ENCODE results near the gene NFATC2IP. TPM values are rescaled to one million over a fixed set of nuclear protein-coding genes. Genes with fewer than 3 reads are reported as not detected.

The NFATC2IP gene
- total RNA-seq, 4 donors from 2014 or later = 26.4 to 65.3 (median 35.1) TPM

GRCh38 chr16:29012913-29013553, 62.3 kb downstream of the NFATC2IP start:
- Histone ChIP-seq H3K27me3 (no peaks in the 10 kb centered on the region), H3K4me3 (no peak overlapping the region), H3K36me3 (no peaks in the 10 kb centered on the region), H3K27ac (no peak overlapping the region), H3K4me1 (peaks cover 4% of the 10 kb centered on the region), H3K9me3 (no peaks in the 10 kb centered on the region)
- WGBS = 33% methylated on average over 9 of the region's 9 CpGs
- no peak for TF ChIP-seq CTCF (IDR thresholded peaks at IDR 0.05)
- TF ChIP-seq EP300 (IDR thresholded peaks at IDR 0.05) = no peak
- no peak for TF ChIP-seq POLR2A (IDR thresholded peaks at IDR 0.05)
- no peak for TF ChIP-seq POLR2AphosphoS5 (IDR thresholded peaks at IDR 0.05)
- no peak for DNase-seq (ENCODE audit: low spot score in 2 of 2)

GRCh38 chr16:29014561-29015069, 63.9 kb downstream of the NFATC2IP start:
- H3K9me3 ChIP-seq = no peaks in the 10 kb centered on the region
- 93% methylated on average over 3 of the region's 3 CpGs for WGBS
- H3K27ac ChIP-seq = no peak overlapping the region
- no peak overlapping the region for H3K4me3 ChIP-seq
- TF ChIP-seq EP300 (IDR thresholded peaks at IDR 0.05) (no peak), POLR2AphosphoS5 (IDR thresholded peaks at IDR 0.05) (no peak), POLR2A (IDR thresholded peaks at IDR 0.05) (no peak), CTCF (IDR thresholded peaks at IDR 0.05) (no peak)
- no peaks in the 10 kb centered on the region for H3K36me3 ChIP-seq
- DNase-seq (ENCODE audit: low spot score in 2 of 2) = no peak
- H3K27me3 ChIP-seq = no peaks in the 10 kb centered on the region
- H3K4me1 ChIP-seq = peaks cover 4% of the 10 kb centered on the region

Other genes starting within 250 kb of the NFATC2IP start
- gene EIF3C, start 239.5 kb upstream of the NFATC2IP start, total RNA-seq = 100 to 1,000 TPM; 105 to 235 (median 181) TPM
- gene NPIPB9, start 199.2 kb upstream of the NFATC2IP start, total RNA-seq = 1 to 10 TPM; 3.3 to 9.5 (median 6.1) TPM
- 100 to 1,000 TPM in 3 of 4 donors, 10 to 100 TPM in 1; 88.5 to 236 (median 148) TPM for gene ATXN2L, start 127.9 kb upstream of the NFATC2IP start, total RNA-seq
- 100 to 1,000 TPM in 3 of 4 donors, 10 to 100 TPM in 1; 83.0 to 121 (median 107) TPM for gene TUFM, start 104.6 kb upstream of the NFATC2IP start, total RNA-seq
- 10 to 100 TPM; 27.9 to 47.9 (median 37.3) TPM for gene SH2B1, start 87.1 kb upstream of the NFATC2IP start, total RNA-seq
- under 1 TPM in 2 of 4 donors, not detected in 2; 0.34 to 0.72 TPM for gene ATP2A1, start 72.4 kb upstream of the NFATC2IP start, total RNA-seq
- gene RABEP2, start 25.7 kb upstream of the NFATC2IP start, total RNA-seq = 100 to 1,000 TPM in 1 of 4 donors, 10 to 100 TPM in 3; 66.7 to 108 (median 81.5) TPM
- 1 to 10 TPM in 1 of 4 donors, under 1 TPM in 1, not detected in 2; 0.47 to 2.0 TPM for gene CD19, start 19.0 kb upstream of the NFATC2IP start, total RNA-seq
- gene SPNS1, start 23.8 kb downstream of the NFATC2IP start, total RNA-seq = 10 to 100 TPM; 26.0 to 42.8 (median 32.7) TPM
- gene LAT, start 34.1 kb downstream of the NFATC2IP start, total RNA-seq = 10 to 100 TPM in 2 of 4 donors, 1 to 10 TPM in 2; 1.3 to 17.9 (median 9.9) TPM

Data from suprapubic skin (tissue), 4 donors.